NCI-H187 (cell line): ENCODE measurements around the gene PLEKHA1.

ENCODE experiments used
- DNase-seq, 2 experiments: peaks; one replicate each; lab custom pipeline; 2025; lab: John Stamatoyannopoulos, UW

The PLEKHA1 gene

GRCh38 chr10:122347170-122347841 lies 27.2 kb upstream of the PLEKHA1 start:
- DNase-seq, result no peak

GRCh38 chr10:122348512-122348911 lies 26.0 kb upstream of the PLEKHA1 start:
- DNase-seq, result peak; percentile 36 to 50

- DNase-seq, result peak; percentile 37 to 62
Observed at GRCh38 chr10:122348935-122349361, 25.6 kb upstream of the PLEKHA1 start.

- DNase-seq, result no peak
Observed at GRCh38 chr10:122349758-122350369, 24.6 kb upstream of the PLEKHA1 start.

- no peak for DNase-seq
Observed at GRCh38 chr10:122350893-122351292, 23.6 kb upstream of the PLEKHA1 start.

GRCh38 chr10:122352817-122353525 lies 21.5 kb upstream of the PLEKHA1 start:
- DNase-seq, result no peak

GRCh38 chr10:122354383-122354782 lies 20.1 kb upstream of the PLEKHA1 start:
- no peak for DNase-seq

- DNase-seq, result no peak
Observed at GRCh38 chr10:122357685-122358084, 16.8 kb upstream of the PLEKHA1 start.

GRCh38 chr10:122359621-122360020 lies 14.9 kb upstream of the PLEKHA1 start:
- DNase-seq, result no peak

GRCh38 chr10:122361046-122361445 lies 13.5 kb upstream of the PLEKHA1 start:
- DNase-seq, result no peak

- no peak for DNase-seq
Observed at GRCh38 chr10:122362031-122362592, 12.4 kb upstream of the PLEKHA1 start.

GRCh38 chr10:122362621-122363020 lies 11.9 kb upstream of the PLEKHA1 start:
- DNase-seq, result no peak

GRCh38 chr10:122363311-122363710 lies 11.2 kb upstream of the PLEKHA1 start:
- DNase-seq, result no peak

GRCh38 chr10:122363722-122364463 lies 10.6 kb upstream of the PLEKHA1 start:
- no peak for DNase-seq

GRCh38 chr10:122368502-122369254 lies 5.8 kb upstream of the PLEKHA1 start:
- DNase-seq, result no peak

- DNase-seq, result no peak
Observed at GRCh38 chr10:122373108-122373507, 1.4 kb upstream of the PLEKHA1 start.

- no peak for DNase-seq
Observed at GRCh38 chr10:122373721-122374120, 787 bp upstream of the PLEKHA1 start.

- peak in 1 of 2 experiments; percentile 28 for DNase-seq
Observed at GRCh38 chr10:122374859-122375678, 561 bp downstream of the PLEKHA1 start.

GRCh38 chr10:122375679-122376160 lies 1.2 kb downstream of the PLEKHA1 start:
- DNase-seq, result no peak

- DNase-seq, result no peak
Observed at GRCh38 chr10:122376364-122376961, 2.0 kb downstream of the PLEKHA1 start.
